HepG2 (cell line): Measurements from ENCODE around the gene F7. TPM values are rescaled to one million over a fixed set of nuclear protein-coding genes. Genes with fewer than 3 reads are reported as not detected.
A peak's percentile ranks its signal among the peaks of the same experiment; 100 is the strongest.

Source experiments
- AGO1 ChIP-seq: fragments of 200-400 bp; formaldehyde crosslinking; IDR thresholded peaks from 2 replicates; pipeline ENCODE4 v1.6.1; 2017; ENCODE audit warnings: mild to moderate bottlenecking, low read depth, low read length, moderate library complexity; ENCODE audit not compliant: poor library complexity, severe bottlenecking
- EZH2 ChIP-seq: conservative IDR thresholded peaks from 2 replicates; pipeline ENCODE4 v1.6.1; 2012; ENCODE audit warnings: mild to moderate bottlenecking, low read depth, low read length, moderate library complexity
- NAIF1 ChIP-seq: sonication (generic); formaldehyde crosslinking; IDR thresholded peaks from 2 replicates; pipeline ENCODE4 v1.5.0; 2020; ENCODE audit warnings: mild to moderate bottlenecking, missing genetic modification reagents, borderline replicate concordance
- SP140L ChIP-seq: sonication (generic); formaldehyde crosslinking; IDR thresholded peaks from 2 replicates; pipeline ENCODE4 v1.4.0; 2020; ENCODE audit warnings: missing genetic modification reagents, borderline replicate concordance
- TBX2 ChIP-seq: sonication (generic); formaldehyde crosslinking; IDR thresholded peaks from 2 replicates; pipeline ENCODE4 v1.5.0; 2020; ENCODE audit warnings: missing genetic modification reagents, mild to moderate bottlenecking, borderline replicate concordance
- ZFP62 ChIP-seq: sonication (generic); formaldehyde crosslinking; IDR thresholded peaks from 2 replicates; pipeline ENCODE4 v1.4.0; 2020; ENCODE audit warnings: missing genetic modification reagents
- ZNF234 ChIP-seq: sonication (generic); formaldehyde crosslinking; conservative IDR thresholded peaks from 2 replicates; pipeline ENCODE4 v1.5.1; 2020; ENCODE audit warnings: mild to moderate bottlenecking, missing genetic modification reagents
- ZSCAN9 ChIP-seq: IDR thresholded peaks from 2 replicates; pipeline ENCODE4 v1.6.1; 2016; ENCODE audit warnings: borderline replicate concordance
- polyA plus RNA-seq, 8 experiments: library from polyadenylated mRNA; depleted of rRNA in 3 of 8; stranded (reverse) in 7 of 8; unstranded in 1 of 8; fragments of >200 nt; fragmentation: Illumina TruSeq in 4 of 8; extraction: Trizol in 4 of 8; gene quantifications; 2 replicates each; pipeline versions ENCODE4 v1.2.1 to v1.2.3, GENCODE V29; 2011 to 2016; ENCODE audit warnings: low read depth in 4 of 8, missing spikeins in 1 of 8, mixed read lengths in 1 of 8; ENCODE audit not compliant: insufficient read depth in 1 of 8
- total RNA-seq, 5 experiments: library from RNA; depleted of rRNA; stranded (reverse); fragments of >200 nt; fragmentation: Illumina TruSeq; extraction: Trizol; gene quantifications; 2 replicates each; pipeline ENCODE4 v1.2.3, GENCODE V29; 2016; ENCODE audit warnings: low read depth in 1 of 5
- TF ChIP-seq, protein P1 (sequence below), 2 experiments: sonication (generic) in 1 of 2; formaldehyde crosslinking in 1 of 2; IDR thresholded peaks; 2 replicates each; pipeline versions ENCODE4 v1.4.0 to v1.6.1; 2016 to 2020; ENCODE audit warnings: borderline replicate concordance in 1 of 2, low read depth in 1 of 2, mild to moderate bottlenecking in 1 of 2, missing genetic modification reagents in 1 of 2
- TF ChIP-seq, protein P2 (sequence below): sonication (generic); formaldehyde crosslinking; IDR thresholded peaks from 2 replicates; pipeline ENCODE4 v1.4.0; 2020; ENCODE audit warnings: mild to moderate bottlenecking, missing genetic modification reagents
- TF ChIP-seq, protein P3 (sequence below): sonication (generic); formaldehyde crosslinking; IDR thresholded peaks from 2 replicates; pipeline ENCODE4 v1.5.1; 2020; ENCODE audit warnings: mild to moderate bottlenecking, missing genetic modification reagents
- TF ChIP-seq, protein P4 (sequence below): sonication (generic); formaldehyde crosslinking; IDR thresholded peaks from 2 replicates; pipeline ENCODE4 v1.4.0; 2020; ENCODE audit warnings: mild to moderate bottlenecking, missing genetic modification reagents

Gene F7
- total and polyA plus RNA-seq, 2 of the 13 experiments (the other 11 are each of a cell fraction or from before 2014, with no cell fraction given), result 12.6 to 26.5 TPM

GRCh38 chr13:113138792-113139551 lies 33.4 kb downstream of the F7 start (continued):
- TF ChIP-seq, protein P1, sequence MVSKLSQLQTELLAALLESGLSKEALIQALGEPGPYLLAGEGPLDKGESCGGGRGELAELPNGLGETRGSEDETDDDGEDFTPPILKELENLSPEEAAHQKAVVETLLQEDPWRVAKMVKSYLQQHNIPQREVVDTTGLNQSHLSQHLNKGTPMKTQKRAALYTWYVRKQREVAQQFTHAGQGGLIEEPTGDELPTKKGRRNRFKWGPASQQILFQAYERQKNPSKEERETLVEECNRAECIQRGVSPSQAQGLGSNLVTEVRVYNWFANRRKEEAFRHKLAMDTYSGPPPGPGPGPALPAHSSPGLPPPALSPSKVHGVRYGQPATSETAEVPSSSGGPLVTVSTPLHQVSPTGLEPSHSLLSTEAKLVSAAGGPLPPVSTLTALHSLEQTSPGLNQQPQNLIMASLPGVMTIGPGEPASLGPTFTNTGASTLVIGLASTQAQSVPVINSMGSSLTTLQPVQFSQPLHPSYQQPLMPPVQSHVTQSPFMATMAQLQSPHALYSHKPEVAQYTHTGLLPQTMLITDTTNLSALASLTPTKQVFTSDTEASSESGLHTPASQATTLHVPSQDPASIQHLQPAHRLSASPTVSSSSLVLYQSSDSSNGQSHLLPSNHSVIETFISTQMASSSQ (IDR thresholded peaks at IDR 0.05; ENCODE audit: low read depth), result peak; percentile 80
- TF ChIP-seq, protein P1 (CRISPR knock-in tag; IDR thresholded peaks at IDR 0.05; ENCODE audit: borderline replicate concordance), result peak; percentile 91; the same call in 1 of the 2 replicates
- TF ChIP-seq ZFP62 (CRISPR knock-in tag) (no peak), ZSCAN9 (CRISPR knock-in tag) (peak; percentile 80; the same call in 1 of the 2 replicates), TBX2 (CRISPR knock-in tag) (peak; percentile 96), AGO1 (no peak), SP140L (CRISPR knock-in tag) (no peak), NAIF1 (CRISPR knock-in tag) (peak; percentile 78; the same call in 1 of the 2 replicates), ZNF234 (CRISPR knock-in tag) (no peak), EZH2 (no peak)
- TF ChIP-seq, protein P2, sequence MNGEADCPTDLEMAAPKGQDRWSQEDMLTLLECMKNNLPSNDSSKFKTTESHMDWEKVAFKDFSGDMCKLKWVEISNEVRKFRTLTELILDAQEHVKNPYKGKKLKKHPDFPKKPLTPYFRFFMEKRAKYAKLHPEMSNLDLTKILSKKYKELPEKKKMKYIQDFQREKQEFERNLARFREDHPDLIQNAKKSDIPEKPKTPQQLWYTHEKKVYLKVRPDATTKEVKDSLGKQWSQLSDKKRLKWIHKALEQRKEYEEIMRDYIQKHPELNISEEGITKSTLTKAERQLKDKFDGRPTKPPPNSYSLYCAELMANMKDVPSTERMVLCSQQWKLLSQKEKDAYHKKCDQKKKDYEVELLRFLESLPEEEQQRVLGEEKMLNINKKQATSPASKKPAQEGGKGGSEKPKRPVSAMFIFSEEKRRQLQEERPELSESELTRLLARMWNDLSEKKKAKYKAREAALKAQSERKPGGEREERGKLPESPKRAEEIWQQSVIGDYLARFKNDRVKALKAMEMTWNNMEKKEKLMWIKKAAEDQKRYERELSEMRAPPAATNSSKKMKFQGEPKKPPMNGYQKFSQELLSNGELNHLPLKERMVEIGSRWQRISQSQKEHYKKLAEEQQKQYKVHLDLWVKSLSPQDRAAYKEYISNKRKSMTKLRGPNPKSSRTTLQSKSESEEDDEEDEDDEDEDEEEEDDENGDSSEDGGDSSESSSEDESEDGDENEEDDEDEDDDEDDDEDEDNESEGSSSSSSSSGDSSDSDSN (CRISPR knock-in tag), result peak; percentile 47; the same call in 1 of the 2 replicates
- TF ChIP-seq, protein P3, sequence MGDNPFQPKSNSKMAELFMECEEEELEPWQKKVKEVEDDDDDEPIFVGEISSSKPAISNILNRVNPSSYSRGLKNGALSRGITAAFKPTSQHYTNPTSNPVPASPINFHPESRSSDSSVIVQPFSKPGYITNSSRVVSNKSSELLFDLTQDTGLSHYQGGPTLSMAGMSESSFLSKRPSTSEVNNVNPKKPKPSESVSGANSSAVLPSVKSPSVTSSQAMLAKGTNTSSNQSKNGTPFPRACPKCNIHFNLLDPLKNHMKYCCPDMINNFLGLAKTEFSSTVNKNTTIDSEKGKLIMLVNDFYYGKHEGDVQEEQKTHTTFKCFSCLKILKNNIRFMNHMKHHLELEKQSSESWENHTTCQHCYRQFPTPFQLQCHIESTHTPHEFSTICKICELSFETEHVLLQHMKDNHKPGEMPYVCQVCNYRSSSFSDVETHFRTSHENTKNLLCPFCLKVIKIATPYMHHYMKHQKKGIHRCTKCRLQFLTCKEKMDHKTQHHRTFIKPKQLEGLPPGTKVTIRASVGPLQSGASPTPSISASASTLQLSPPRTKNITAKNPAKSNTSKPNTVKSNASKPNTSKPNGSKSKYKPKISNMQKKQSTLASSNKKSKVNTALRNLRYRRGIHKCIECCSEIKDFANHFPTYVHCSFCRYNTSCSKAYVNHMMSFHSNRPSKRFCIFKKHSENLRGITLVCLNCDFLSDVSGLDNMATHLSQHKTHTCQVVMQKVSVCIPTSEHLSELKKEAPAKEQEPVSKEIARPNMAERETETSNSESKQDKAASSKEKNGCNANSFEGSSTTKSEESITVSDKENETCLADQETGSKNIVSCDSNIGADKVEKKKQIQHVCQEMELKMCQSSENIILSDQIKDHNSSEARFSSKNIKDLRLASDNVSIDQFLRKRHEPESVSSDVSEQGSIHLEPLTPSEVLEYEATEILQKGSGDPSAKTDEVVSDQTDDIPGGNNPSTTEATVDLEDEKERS, result no peak
- TF ChIP-seq, protein P4, sequence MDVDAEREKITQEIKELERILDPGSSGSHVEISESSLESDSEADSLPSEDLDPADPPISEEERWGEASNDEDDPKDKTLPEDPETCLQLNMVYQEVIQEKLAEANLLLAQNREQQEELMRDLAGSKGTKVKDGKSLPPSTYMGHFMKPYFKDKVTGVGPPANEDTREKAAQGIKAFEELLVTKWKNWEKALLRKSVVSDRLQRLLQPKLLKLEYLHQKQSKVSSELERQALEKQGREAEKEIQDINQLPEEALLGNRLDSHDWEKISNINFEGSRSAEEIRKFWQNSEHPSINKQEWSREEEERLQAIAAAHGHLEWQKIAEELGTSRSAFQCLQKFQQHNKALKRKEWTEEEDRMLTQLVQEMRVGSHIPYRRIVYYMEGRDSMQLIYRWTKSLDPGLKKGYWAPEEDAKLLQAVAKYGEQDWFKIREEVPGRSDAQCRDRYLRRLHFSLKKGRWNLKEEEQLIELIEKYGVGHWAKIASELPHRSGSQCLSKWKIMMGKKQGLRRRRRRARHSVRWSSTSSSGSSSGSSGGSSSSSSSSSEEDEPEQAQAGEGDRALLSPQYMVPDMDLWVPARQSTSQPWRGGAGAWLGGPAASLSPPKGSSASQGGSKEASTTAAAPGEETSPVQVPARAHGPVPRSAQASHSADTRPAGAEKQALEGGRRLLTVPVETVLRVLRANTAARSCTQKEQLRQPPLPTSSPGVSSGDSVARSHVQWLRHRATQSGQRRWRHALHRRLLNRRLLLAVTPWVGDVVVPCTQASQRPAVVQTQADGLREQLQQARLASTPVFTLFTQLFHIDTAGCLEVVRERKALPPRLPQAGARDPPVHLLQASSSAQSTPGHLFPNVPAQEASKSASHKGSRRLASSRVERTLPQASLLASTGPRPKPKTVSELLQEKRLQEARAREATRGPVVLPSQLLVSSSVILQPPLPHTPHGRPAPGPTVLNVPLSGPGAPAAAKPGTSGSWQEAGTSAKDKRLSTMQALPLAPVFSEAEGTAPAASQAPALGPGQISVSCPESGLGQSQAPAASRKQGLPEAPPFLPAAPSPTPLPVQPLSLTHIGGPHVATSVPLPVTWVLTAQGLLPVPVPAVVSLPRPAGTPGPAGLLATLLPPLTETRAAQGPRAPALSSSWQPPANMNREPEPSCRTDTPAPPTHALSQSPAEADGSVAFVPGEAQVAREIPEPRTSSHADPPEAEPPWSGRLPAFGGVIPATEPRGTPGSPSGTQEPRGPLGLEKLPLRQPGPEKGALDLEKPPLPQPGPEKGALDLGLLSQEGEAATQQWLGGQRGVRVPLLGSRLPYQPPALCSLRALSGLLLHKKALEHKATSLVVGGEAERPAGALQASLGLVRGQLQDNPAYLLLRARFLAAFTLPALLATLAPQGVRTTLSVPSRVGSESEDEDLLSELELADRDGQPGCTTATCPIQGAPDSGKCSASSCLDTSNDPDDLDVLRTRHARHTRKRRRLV, result 0 out of 2 replicates have a peak, but pooled peaks have one; percentile 74
